CD8-positive, alpha-beta memory T cell (primary cell): ENCODE measurements around the gene AQP1. TPM values are rescaled to one million over a fixed set of nuclear protein-coding genes. Genes with fewer than 3 reads are reported as not detected.

Source experiments
- CTCF ChIA-PET: fragments of 350-600 bp; sonication (Branson Sonifier 250); formaldehyde crosslinking; loops from one replicate; lab custom pipeline; 2021; ENCODE audit warnings: antibody characterized with exemption; lab: Charles Lee
- POLR2A ChIA-PET: fragments of 350-600 bp; sonication (Branson Sonifier 250); formaldehyde crosslinking; loops from one replicate; lab custom pipeline; 2021; ENCODE audit warnings: antibody characterized with exemption; lab: Charles Lee
- DNase-seq, 5 donors: peaks; one replicate each; pipeline versions ENCODE4 v3.0.0 to v3.0.0-alpha.2; 2020 to 2022; ENCODE audit warnings: mixed read lengths in 1 of 5
- H3K27ac ChIP-seq: one replicate; pipeline ENCODE4 v1.7.0; 2013; ENCODE audit warnings: low read depth, mild to moderate bottlenecking, low read length, moderate library complexity
- H3K27me3 ChIP-seq: 2 replicates; pipeline ENCODE4 v1.7.0; 2013; ENCODE audit warnings: low read length, mild to moderate bottlenecking; ENCODE audit not compliant: insufficient read depth, poor library complexity, severe bottlenecking
- H3K36me3 ChIP-seq: 2 replicates; pipeline ENCODE4 v1.7.0; 2013; ENCODE audit warnings: mild to moderate bottlenecking, low read length, moderate library complexity; ENCODE audit not compliant: insufficient read depth
- H3K4me1 ChIP-seq: 2 replicates; pipeline ENCODE4 v1.7.0; 2013; ENCODE audit warnings: mild to moderate bottlenecking, low read length, moderate library complexity; ENCODE audit not compliant: insufficient read depth
- H3K4me3 ChIP-seq: 2 replicates; pipeline ENCODE4 v1.7.0; 2013; ENCODE audit warnings: mild to moderate bottlenecking, low read length
- H3K9me3 ChIP-seq: 2 replicates; pipeline ENCODE4 v1.7.0; 2013; ENCODE audit warnings: mild to moderate bottlenecking, low read length
- H3K27ac Mint-ChIP-seq, 8 donors: one replicate each; pipeline ENCODE4 v1.8.0; 2020 to 2021; ENCODE audit warnings: mixed read lengths in 8 of 8, mild to moderate bottlenecking in 6 of 8, inconsistent platforms in 3 of 8, moderate library complexity in 3 of 8
- H3K27me3 Mint-ChIP-seq, 2 donors: one replicate each; pipeline ENCODE4 v1.8.0; 2020 to 2021; ENCODE audit warnings: mixed read lengths in 2 of 2, mild to moderate bottlenecking in 1 of 2, moderate library complexity in 1 of 2
- H3K36me3 Mint-ChIP-seq, 3 donors: one replicate each; pipeline ENCODE4 v1.8.0; 2020 to 2021; ENCODE audit warnings: mixed read lengths in 3 of 3, inconsistent platforms in 1 of 3, mild to moderate bottlenecking in 1 of 3
- H3K4me1 Mint-ChIP-seq, 3 donors: one replicate each; pipeline ENCODE4 v1.8.0; 2020 to 2021; ENCODE audit warnings: mixed read lengths in 3 of 3, inconsistent platforms in 1 of 3, mild to moderate bottlenecking in 1 of 3
- H3K4me3 Mint-ChIP-seq, 7 donors: one replicate each; pipeline ENCODE4 v1.8.0; 2020 to 2021; ENCODE audit warnings: mixed read lengths in 7 of 7, mild to moderate bottlenecking in 6 of 7, moderate library complexity in 4 of 7, inconsistent platforms in 2 of 7
- H3K9me3 Mint-ChIP-seq, 5 donors: one replicate each; pipeline ENCODE4 v1.8.0; 2020 to 2022; ENCODE audit warnings: mixed read lengths in 5 of 5, mild to moderate bottlenecking in 3 of 5, moderate library complexity in 2 of 5, inconsistent platforms in 1 of 5
- polyA plus RNA-seq: library from polyadenylated mRNA; unstranded; fragments of 300-500 nt; fragmentation: Illumina TruSeq; gene quantifications from one replicate; pipeline ENCODE4 v1.2.3, GENCODE V29; 2021
- total RNA-seq, 2 experiments: library from RNA; stranded (reverse); gene quantifications; one replicate each; pipeline ENCODE4 v1.2.3, GENCODE V29; 2021

The AQP1 gene
- total and polyA plus RNA-seq, 3 experiments from 2014 or later = 0.13 to 0.15 TPM; not detected in 1

DNA sequence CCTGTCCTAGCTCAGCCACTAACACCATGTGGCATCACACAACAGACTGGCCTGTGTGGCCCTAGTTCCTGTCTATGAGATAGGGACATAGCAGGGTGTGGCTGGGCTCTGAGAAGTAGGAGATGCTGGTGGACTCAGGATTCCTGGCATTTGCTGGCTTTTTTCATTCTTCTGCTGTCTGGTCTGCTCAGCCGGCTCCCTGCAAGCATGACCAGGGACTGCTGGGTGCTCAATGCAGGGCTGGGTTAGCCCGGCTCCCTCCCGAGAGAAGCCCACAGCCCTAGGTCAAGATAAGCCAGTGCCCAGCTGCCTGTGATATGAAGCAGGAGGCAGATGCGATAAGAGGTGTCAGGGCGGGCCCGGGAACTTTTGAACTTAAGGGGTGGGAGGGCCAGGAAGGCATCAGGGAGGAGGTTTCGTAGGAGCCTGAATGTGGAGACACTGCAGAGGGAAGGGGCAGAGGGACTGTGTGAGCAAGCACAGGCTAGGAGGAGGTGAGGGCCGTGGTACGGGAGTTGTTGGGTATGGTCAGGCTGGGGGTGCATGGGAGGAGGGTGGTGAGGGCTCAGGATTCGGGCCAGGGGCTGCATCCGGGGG is 3.5 kb downstream of the AQP1 start:
- H3K4me3 ChIP-seq = no peak overlapping the region
- no peaks in the 10 kb centered on the region for H3K9me3 ChIP-seq
- Mint-ChIP-seq H3K4me1 (no peaks in the 10 kb centered on the region), H3K36me3 (no peaks in the 10 kb centered on the region), H3K4me3 (no peak overlapping the region), H3K9me3 (no peaks in the 10 kb centered on the region), H3K27me3 (peaks cover 0 to 2% of the 10 kb centered on the region in 2 donors), H3K27ac (no peak overlapping the region)
- ChIA-PET POLR2A (no interaction called here), CTCF (no interaction called here)
- H3K27me3 ChIP-seq = no peaks in the 10 kb centered on the region
- H3K36me3 ChIP-seq = no peaks in the 10 kb centered on the region
- peak overlapping the region; percentile 31 for H3K27ac ChIP-seq
- no peak for DNase-seq
- H3K4me1 ChIP-seq = no peaks in the 10 kb centered on the region

DNA sequence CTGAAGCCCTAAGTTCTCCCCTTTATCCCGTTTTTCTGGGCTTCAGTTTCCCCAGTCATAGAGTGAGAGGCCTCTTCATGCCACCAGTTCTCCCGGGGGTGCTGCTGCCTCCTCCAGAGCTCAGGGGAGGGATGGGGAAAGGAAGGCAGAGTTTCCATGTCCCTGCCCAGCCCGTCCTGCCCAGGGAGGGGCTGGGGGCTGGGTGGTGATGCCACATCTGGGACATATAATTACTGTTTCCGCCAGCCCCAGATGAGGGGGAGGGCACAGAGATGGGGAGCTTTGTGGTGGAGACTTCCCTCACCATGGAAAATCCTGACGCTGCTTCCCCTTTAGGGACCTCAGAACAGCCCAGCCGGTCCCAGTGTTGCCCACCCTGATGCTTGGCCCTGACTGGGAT is 4.1 kb downstream of the AQP1 start:
- H3K36me3 ChIP-seq = no peaks in the 10 kb centered on the region
- no peak overlapping the region for H3K27ac Mint-ChIP-seq
- DNase-seq = no peak
- ChIA-PET CTCF (no interaction called here), POLR2A (no interaction called here)
- peak overlapping the region; percentile 31 for H3K27ac ChIP-seq
- no peaks in the 10 kb centered on the region for H3K9me3 ChIP-seq
- no peaks in the 10 kb centered on the region for H3K36me3 Mint-ChIP-seq
- no peaks in the 10 kb centered on the region for H3K4me1 Mint-ChIP-seq
- no peak overlapping the region for H3K4me3 ChIP-seq
- H3K4me1 ChIP-seq = no peaks in the 10 kb centered on the region
- peaks cover 0 to 2% of the 10 kb centered on the region in 2 donors for H3K27me3 Mint-ChIP-seq
- no peaks in the 10 kb centered on the region for H3K27me3 ChIP-seq
- H3K9me3 Mint-ChIP-seq = no peaks in the 10 kb centered on the region
- no peak overlapping the region for H3K4me3 Mint-ChIP-seq

DNA sequence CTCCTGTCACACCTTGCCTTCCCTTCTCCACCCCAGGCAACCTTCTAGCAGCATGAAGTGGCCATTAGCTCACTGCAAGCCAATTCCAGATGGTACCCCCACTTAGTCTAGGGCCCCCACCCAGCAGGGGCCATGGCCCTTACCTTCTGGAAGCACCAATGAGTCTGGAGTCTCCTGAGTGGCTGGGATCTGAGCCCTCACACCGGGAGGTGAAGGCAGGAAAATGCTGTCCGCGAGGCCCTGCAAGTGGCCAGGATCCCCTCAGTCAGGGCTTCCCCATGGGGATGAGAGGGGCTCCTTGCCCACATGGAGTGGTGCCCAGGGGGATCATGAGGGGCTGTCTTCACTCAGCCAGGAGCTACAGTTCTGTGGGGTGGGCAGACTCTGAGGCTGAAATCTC is 4.6 kb downstream of the AQP1 start:
- Histone ChIP-seq H3K27ac (peak overlapping the region; percentile 16), H3K27me3 (no peaks in the 10 kb centered on the region), H3K4me1 (no peaks in the 10 kb centered on the region), H3K4me3 (no peak overlapping the region), H3K9me3 (no peaks in the 10 kb centered on the region), H3K36me3 (no peaks in the 10 kb centered on the region)
- H3K27me3 Mint-ChIP-seq = peaks cover 0 to 2% of the 10 kb centered on the region in 2 donors
- DNase-seq = no peak
- H3K27ac Mint-ChIP-seq = no peak overlapping the region
- H3K4me1 Mint-ChIP-seq = no peaks in the 10 kb centered on the region
- ChIA-PET POLR2A (no interaction called here), CTCF (no interaction called here)
- no peaks in the 10 kb centered on the region for H3K9me3 Mint-ChIP-seq
- H3K4me3 Mint-ChIP-seq = no peak overlapping the region
- no peaks in the 10 kb centered on the region for H3K36me3 Mint-ChIP-seq

- Mint-ChIP-seq H3K4me3 (no peak overlapping the region), H3K9me3 (no peaks in the 10 kb centered on the region), H3K27me3 (peaks cover 0 to 2% of the 10 kb centered on the region in 2 donors), H3K27ac (no peak overlapping the region), H3K36me3 (no peaks in the 10 kb centered on the region), H3K4me1 (no peaks in the 10 kb centered on the region)
- Histone ChIP-seq H3K4me1 (no peaks in the 10 kb centered on the region), H3K4me3 (no peak overlapping the region), H3K27me3 (no peaks in the 10 kb centered on the region), H3K27ac (no peak overlapping the region), H3K9me3 (no peaks in the 10 kb centered on the region), H3K36me3 (no peaks in the 10 kb centered on the region)
- POLR2A ChIA-PET = no interaction called here
- DNase-seq = no peak
- CTCF ChIA-PET = no interaction called here
These were observed 5.1 kb downstream of the AQP1 start for GRCh38 chr7:30916767-30917166.

DNA sequence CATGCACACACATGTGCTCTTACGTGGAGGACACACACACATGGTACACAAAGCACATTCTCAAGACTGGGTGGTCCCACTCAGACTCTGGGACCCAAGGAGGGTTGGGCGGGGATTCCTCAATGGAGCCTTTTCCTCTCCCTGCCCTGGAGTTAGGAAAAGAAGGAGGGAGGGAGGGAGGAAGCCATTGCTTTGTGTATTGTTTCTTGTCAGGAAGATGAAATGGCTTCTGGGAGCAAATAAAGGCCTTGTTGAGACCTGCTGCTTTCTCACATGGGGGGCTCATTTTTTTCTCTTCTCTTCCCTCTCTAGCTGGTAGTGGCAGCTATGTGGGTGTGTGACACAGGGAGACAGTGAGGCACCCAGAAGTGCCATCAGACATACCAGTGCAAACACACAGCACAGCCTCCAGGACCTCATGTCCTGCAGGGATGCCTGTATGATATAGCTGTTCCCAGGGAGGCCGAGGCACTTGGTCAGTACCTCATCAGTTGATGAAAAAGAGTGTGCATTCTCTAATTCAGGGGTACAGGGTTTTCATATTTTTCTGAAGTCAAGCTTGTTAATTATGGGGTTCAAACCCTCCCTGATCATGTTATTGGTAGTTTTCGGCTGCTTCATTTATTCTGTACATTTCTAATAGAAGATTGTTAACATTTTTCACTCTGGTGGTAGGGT is 5.7 kb downstream of the AQP1 start:
- POLR2A ChIA-PET = no interaction called here

DNA sequence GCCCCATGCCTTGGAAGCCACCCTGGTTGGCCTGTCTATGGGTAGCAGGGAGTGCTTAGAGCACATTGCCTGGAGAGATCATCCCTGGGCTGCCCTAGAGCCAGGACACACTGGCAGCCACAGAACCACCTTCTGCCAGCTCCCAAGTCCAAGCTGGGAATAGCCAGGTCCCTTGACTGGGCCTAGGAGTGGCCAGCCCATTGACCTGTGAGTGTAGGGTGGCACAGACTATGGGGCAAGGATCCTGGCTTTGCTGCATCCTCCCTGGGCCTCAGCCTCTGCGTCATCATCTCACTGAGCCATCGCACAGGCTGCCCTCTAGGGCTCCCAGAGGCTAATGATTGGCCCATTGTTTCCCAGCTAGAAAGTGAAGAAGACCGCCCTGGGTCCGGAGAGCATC is 7.0 kb downstream of the AQP1 start:
- no peak overlapping the region for H3K27ac ChIP-seq
- no peaks in the 10 kb centered on the region for H3K36me3 ChIP-seq
- no peak overlapping the region for H3K4me3 ChIP-seq
- Mint-ChIP-seq H3K9me3 (no peaks in the 10 kb centered on the region), H3K27ac (peak overlapping the region in 1 of 8 donors; percentile 29), H3K4me3 (no peak overlapping the region), H3K4me1 (no peaks in the 10 kb centered on the region), H3K36me3 (no peaks in the 10 kb centered on the region), H3K27me3 (peaks cover 0 to 2% of the 10 kb centered on the region in 2 donors)
- DNase-seq = no peak
- H3K9me3 ChIP-seq = no peaks in the 10 kb centered on the region
- ChIA-PET POLR2A (no interaction called here), CTCF (no interaction called here)
- H3K27me3 ChIP-seq = no peaks in the 10 kb centered on the region
- H3K4me1 ChIP-seq = no peaks in the 10 kb centered on the region

More for the DNA sequence above, 5.7 kb downstream of the AQP1 start:
- no peak overlapping the region for H3K27ac Mint-ChIP-seq
- Histone ChIP-seq H3K4me1 (no peaks in the 10 kb centered on the region), H3K27ac (no peak overlapping the region), H3K27me3 (no peaks in the 10 kb centered on the region), H3K4me3 (no peak overlapping the region), H3K36me3 (no peaks in the 10 kb centered on the region), H3K9me3 (no peaks in the 10 kb centered on the region)
- no peaks in the 10 kb centered on the region for H3K36me3 Mint-ChIP-seq
- H3K4me3 Mint-ChIP-seq = no peak overlapping the region
- no peaks in the 10 kb centered on the region for H3K9me3 Mint-ChIP-seq
- no peak for DNase-seq
- CTCF ChIA-PET = no interaction called here
- H3K4me1 Mint-ChIP-seq = no peaks in the 10 kb centered on the region
- H3K27me3 Mint-ChIP-seq = peaks cover 0 to 2% of the 10 kb centered on the region in 2 donors

- peaks cover 0 to 2% of the 10 kb centered on the region in 2 donors for H3K27me3 Mint-ChIP-seq
- H3K4me3 ChIP-seq = no peak overlapping the region
- DNase-seq = peak in 1 of 5 donors; percentile 22
- POLR2A ChIA-PET = no interaction called here
- no peaks in the 10 kb centered on the region for H3K36me3 ChIP-seq
- CTCF ChIA-PET = no interaction called here
- H3K4me3 Mint-ChIP-seq = no peak overlapping the region
- H3K9me3 ChIP-seq = no peaks in the 10 kb centered on the region
- H3K4me1 ChIP-seq = no peaks in the 10 kb centered on the region
- no peaks in the 10 kb centered on the region for H3K4me1 Mint-ChIP-seq
- H3K27me3 ChIP-seq = no peaks in the 10 kb centered on the region
- no peaks in the 10 kb centered on the region for H3K36me3 Mint-ChIP-seq
- no peak overlapping the region for H3K27ac Mint-ChIP-seq
- H3K27ac ChIP-seq = no peak overlapping the region
- no peaks in the 10 kb centered on the region for H3K9me3 Mint-ChIP-seq
These were observed 8.4 kb downstream of the AQP1 start for GRCh38 chr7:30920021-30920583.
